ENCODE data around the gene ZMYM5.
"Not testable (repeated sequence)": the region's sequence is repeated elsewhere in the genome, so short reads cannot be mapped to it uniquely, and the experiment has no call there.

ZMYM5 gene

DNA sequence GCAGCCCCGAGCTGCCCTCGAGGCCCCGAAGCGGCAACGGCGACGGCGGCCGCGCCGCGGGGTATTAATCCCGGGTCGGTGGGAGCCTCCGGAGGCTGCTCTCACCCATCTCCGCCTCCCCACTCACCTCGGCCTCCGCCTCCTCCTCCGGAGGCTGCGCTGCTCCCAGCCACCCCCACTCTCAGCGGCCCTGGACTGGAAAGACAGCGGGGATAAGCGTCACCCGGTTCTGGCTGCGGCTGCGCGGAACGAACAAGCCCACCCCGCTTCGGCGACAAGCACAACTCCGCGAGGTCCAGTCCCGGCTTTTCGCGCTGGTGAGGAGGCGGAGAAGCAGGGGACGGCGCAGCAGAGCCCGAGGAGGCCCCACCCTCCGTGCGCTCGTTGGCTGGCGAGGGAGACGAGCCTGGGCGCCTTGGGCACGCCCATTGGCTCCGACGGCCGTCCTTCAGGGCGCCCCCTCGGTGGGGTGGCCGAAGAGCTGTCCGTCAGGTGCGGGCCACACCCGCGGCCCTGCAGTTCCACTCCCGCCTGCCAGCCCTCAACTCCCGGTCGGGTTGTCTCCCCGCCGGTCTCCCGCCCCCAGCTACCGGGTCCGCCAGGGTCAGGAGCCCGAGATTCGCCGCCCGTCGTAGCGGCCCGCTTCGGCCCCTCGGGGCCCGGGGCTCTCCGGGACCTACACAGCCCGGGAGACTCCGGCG, at the start of gene ZMYM5:
Gene ZMYM5 (minus strand): TSS at position 327 of the 701 bp plus-strand sequence. CDS start 11,469 bp downstream, outside the sequence.
- in situ Hi-C loops (cut with MboI; ENCODE audit: low sequenced_read_pairs) = no loop called here

DNA sequence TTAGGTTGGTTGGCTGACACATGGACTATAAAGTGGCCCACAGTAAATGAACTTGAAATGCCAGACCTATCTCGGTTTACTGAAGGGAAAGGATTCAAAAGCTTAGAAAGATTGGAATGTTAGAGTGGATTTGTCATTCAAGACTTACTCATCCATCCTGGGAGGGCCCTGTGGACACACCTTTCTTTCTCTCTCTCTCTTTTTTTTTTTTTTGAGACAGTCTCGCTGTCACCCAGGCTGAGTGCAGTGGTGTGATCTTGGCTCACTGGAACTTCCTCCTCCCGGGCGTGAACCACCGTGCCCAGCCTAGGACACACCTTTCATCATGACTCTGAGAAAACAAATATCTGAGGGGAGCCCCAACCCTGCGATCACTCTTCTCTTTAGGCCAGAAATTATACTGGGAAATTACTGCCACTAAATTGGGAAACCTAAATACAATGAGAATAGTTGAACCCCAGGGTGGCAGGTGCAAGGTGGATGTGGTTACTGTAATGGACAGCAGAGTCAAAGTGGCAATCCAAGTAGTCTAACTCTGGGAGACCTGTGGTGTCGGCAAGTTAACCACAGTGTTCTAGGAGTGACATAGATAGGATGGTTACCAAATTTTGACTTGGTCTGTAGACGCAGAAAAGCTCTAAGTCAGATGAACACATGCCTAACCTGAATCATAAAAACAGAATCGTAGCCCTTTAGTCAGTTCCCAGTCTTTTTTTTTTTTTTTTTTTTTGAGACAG, 47.1 kb upstream of the ZMYM5 start:
- in situ Hi-C loops (cut with MboI; ENCODE audit: low sequenced_read_pairs) = no loop called here

DNA sequence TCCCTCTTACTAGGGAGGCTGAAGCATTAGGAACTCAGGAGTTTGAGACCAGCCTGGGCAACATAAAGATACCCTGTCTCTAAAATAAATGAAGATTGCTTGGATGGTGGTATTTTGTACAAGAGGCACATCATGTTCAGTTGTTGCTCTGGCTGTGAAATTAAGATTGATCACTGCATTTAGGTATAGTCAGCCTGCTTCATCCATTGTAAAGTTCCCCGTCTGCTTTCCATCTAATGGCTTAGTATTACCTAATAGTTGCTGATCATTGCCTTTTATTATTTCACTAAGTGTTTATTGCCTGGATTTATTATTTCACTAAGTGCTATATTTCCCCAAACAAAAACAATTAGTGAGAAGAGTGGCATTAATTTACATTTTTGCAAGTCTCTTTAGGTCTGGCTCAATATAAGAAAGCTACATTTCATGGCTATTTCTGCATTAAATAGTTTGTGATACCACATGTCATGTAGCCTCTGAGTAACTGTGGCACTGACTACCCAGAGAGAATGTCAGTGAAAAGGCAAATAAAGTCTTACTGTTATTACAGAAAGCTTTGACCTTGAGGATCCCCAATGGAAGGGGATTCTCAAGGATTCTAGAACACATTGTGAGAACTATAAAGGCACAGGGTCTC, 45.0 kb upstream of the ZMYM5 start:
- in situ Hi-C loops (cut with MboI; ENCODE audit: low sequenced_read_pairs) = no loop called here

DNA sequence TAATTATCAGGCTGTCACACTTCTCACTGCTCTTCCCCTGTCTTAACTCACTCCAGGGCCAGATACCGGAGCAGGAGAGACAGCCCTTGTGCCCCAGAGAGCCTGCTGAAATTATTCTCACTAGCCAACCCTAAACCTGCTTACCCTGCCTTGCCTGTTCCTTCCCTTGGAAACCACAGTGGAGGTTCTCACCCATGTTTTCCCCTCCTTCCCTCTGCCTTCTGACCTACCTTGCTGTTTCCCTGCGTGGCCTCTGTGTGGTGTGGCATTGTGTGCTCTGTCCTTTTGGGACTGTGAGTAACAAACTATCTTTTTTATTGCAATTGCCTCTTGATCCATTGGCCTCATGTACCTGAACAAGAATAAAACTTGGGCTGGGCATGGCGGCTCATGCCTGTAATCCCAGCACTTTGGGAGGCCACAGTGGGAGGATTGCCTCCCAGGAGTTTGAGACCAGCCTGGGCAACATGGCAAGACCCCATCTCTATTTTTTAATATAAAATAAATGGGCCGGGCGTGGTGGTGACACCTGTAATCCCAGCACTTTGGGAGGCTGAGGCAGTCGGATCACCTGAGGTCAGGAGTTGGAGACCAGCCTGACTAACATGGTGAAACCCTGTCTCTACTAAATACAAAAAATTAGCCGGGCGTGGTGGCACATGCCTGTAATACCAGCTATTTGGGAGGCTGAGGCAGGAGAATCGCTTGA, 42.2 kb upstream of the ZMYM5 start:
- in situ Hi-C loops (cut with MboI; ENCODE audit: low sequenced_read_pairs) = not testable (repeated sequence)

DNA sequence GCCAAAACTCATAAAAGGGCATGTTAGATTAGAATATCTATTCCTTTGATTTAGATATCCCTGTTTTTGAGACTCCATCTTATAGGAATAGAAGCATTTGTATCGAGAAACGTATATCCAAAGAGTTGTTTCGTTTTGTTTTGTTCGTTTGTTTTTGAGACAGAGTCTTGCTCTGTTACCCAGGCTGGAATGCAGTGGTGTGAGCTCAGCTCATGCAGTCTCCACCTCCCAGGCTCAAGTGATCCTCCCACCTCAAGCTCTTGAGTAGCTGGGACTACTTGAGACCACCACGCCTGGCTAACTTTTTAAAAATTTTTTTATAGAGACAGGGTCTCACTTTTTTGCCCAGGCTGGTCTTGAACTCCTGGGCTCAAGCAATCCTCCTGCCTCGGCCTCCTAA, 26.6 kb upstream of the ZMYM5 start:
- in situ Hi-C loops (cut with MboI; ENCODE audit: low sequenced_read_pairs) = no loop called here

DNA sequence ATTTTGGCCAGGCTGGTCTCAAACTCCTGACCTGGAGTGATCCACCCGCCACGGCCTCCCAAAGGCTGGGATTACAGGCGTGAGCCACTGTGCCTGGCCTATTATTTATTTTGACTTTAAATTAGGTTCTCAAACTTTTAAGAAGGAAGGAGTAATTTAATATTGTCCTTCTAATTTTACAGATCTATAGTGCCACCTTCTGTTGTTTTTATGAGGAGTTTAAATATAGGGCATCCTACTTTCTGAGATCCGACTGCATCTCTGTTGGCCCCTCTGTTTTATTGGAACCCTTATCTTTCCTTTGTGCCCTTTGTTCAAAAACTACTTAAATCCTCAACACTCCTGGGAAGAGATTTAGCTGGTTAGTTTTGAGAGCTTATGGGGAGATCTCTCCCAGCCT, 25.4 kb upstream of the ZMYM5 start:
- in situ Hi-C loops (cut with MboI; ENCODE audit: low sequenced_read_pairs) = no loop called here

DNA sequence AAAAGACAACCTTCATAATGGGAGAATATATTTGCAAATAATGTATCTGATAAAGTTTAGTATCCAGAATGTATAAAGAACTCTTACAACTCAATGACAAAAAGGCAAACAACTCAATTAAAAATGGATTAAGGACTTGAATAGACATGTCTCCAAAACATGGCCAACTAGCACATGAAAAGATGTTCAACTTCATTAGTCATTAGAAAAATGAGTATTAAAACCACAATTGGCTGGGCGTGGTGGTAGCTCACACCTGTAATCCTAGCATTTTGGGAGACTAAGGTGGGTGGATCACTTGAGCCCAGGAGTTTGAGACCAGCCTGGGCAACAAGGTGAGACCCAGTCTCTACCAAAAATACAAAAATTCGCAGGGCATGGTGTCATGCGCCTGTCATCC, 18.8 kb upstream of the ZMYM5 start:
- in situ Hi-C loops (cut with MboI; ENCODE audit: low sequenced_read_pairs) = no loop called here

DNA sequence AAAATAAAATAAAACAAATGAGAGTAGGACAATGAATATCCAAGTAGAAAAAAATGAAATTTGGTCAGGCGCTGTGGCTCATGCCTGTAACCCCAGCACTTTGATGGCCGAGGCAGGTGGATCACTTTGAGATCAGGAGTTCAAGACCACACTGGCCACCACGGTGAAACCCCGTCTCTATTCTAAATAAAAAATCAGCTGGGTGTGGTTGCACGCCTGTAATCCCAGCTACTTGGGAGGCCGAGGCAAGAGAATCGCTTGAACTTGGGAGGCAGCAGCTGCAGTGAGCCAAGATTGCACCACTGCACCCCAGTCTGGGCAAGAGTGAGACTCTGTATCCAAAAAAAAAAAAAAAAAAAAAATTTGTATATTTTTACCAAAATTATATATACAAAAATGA, 18.2 kb upstream of the ZMYM5 start:
- in situ Hi-C loops (cut with MboI; ENCODE audit: low sequenced_read_pairs) = no loop called here

DNA sequence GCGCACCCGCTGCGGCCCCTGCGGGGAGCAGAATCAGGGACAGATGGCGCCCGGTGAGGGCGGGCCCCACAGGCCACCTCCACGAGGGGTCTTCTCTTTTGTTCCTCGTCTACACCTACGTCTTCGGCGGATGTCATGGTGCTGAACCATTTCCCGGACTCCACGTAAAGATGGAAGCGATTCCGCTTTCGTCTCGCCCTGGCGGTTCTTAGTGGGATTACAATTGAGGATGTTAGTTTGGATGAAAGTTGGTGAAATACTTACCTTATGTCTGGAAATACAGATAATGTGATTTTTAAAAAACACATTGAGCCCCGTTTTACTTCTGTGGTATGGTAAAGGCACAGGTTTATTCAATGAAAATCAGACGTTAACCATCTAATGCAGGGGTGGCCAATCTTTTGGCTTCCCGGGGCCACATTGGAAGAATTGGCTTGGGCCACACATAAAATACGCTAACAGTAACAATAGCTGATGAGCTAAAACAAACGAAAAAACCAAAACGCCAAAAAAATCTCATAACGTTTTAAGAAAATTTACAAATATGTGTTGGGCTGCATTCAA, 1.4 kb upstream of the ZMYM5 start:
- in situ Hi-C loops (cut with MboI; ENCODE audit: low sequenced_read_pairs) = no loop called here

DNA sequence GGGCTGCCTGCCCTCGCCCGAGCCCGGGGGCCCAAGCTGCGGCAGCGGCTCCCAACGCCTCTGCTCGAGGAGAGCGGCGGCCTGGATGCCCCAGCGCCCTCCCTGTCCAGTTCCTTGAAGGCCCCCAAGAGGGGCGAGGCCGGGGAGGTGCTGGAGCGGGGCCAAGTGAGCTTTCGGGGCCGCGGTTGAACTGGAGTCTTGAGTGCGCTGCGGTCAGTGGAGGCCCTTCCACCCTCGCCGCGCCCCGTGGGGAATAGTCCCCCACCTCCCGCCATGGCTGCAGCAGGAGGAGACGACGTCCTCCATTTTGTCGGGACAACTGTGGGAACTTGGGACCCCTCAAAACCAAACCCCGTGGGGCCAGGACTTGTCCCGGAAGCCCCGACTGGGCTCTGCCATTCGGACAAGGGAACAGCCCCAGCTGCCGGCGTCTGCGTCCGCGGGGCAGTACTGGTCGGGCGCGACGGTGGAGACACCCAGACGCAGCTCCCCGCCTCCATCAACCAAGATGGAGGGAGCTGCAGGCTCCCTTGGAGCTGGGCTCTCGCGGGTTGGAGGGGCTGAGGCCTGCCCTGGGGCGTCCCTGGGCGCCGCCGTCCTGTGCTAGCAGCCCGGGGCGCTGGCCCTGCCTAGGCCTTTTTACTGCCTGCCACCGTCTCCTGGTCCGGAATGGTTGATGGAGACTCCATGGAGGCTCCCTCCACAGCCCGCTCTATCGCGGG, 736 bp upstream of the ZMYM5 start:
- in situ Hi-C loops (cut with MboI; ENCODE audit: low sequenced_read_pairs) = no loop called here

DNA sequence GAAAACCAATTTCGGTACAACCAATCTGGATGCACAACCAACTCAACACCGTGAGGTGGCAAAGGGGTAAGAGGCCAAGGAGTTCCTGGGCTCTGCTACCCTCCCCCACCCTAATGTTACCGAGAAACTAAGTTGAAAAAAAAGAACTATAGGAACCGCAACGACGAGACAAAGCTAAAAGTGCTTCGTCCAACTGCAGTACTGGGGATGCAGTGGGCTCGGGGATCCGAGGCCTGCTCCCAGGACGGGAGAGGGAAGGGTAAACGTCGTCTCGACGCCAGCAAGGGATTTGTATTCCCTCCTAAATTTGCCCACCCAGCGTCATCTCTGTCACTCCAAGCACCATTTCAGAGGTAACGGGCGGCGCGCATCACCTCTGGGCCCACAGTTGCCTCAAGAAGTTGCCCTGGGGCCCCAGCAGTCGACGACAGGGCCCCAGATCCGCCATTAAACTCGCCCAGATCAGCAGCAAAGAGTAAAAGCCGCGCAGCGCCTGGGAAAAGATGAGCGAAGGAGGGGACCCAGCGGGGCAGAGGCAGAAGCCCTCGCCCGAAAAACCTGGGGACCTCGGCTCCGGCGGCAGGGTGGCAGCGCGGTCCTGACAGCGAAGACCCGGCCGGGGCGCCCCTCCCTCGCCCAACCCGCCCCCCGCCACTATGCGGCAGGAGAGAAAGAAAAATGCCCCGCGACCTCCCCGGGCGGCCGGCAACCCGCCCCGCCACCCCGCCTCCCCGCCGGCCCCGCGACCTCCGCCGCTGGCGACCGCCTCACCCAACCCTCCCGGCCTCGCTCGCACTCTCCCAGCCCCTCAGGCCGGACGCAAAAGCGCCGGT, 752 bp downstream of the ZMYM5 start:
- in situ Hi-C loops (cut with MboI; ENCODE audit: low sequenced_read_pairs) = no loop called here

DNA sequence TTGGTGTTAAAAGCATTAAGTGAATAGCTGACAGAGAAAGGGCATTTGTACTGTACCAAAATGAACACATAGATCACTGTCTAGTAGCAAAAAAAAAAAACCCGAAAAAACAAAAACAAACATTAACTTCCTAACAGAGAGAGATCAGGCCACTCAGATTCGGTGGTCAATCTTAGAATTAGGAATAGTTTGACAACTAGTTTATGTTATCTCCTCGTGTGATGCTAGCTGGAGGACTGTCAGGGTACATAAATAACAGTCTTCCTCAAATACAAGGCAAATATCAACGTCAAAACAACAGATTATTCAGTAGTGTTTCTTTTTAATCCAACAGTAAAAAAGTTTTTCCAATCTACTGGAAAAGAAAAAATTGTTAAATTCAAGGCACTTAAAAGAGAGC, 1.7 kb downstream of the ZMYM5 start:
- in situ Hi-C loops (cut with MboI; ENCODE audit: low sequenced_read_pairs) = no loop called here

DNA sequence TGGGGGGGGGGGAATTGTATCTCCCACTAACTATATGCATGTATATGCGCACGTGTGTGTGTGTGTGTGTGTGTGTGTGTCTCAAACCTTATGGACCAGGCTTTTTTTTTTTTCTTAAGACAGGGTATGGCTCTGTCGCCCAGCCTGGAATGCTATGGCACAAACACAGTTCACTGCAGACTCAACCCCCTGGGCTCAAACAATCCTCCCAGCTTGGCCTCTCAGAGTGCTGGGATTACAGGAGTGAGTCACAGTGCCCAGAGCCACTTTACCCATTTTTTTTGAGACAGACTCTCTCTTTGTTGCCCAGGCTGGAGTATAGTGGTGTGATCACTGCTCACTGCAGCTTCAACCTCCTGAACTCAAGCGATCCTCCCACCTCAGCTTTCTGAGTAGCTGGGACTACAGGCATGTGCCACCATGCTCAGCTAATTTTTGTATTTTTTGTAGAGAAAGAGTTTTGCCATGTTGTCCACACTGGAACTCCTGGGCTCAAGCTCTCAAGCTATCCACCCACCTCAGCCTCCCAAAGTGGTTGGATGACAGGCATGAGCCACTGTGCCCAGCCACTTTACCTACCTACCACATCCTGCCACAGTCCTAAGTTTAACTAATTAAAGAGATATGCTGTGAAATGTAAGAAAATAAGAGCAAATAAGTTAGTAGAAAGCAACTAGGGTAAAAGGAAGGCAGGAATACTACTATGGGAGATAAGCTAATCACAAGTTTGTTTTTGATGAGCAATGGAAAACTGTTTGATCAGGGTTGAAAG, 2.4 kb downstream of the ZMYM5 start:
- in situ Hi-C loops (cut with MboI; ENCODE audit: low sequenced_read_pairs) = no loop called here

DNA sequence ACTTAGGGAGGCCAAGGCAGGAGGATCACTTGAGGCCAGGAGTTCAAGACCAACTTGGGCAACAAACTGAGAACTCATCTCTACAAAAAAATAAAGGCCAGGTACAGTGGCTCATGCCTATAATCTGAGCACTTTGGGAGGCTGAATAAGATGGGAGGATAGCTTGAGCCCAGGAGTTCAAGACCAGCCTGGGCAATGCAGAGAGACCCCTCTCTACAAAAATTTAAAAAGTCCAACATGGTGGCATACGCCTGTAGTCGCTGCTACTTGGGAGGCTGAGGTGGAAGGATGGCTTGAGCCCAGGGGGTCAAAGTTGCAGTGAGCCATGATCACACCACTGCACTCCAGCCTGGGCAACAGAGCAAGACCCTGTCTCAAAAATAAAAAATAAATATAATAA, 5.8 kb downstream of the ZMYM5 start:
- in situ Hi-C loops (cut with MboI; ENCODE audit: low sequenced_read_pairs) = not testable (repeated sequence)

DNA sequence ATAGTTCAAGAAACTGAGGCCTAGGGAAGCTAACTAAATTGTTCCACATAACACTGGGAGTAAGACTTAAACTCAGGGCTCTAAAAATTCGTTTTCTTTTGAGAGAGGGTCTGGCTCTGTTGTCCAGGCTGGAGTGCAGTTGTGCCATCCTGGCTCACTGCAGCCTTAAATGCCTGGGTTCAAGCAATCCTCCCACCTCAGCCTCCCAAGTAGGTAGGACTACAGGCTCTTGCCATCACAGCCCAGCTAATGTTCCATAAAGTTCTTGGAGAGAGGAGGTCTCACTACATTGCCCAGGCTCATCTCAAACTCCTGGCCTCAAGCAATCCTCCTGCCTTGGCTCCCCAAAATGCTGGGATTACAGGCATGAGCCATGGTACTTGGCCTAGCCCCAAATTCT, 10.7 kb downstream of the ZMYM5 start:
- in situ Hi-C loops (cut with MboI; ENCODE audit: low sequenced_read_pairs) = no loop called here

DNA sequence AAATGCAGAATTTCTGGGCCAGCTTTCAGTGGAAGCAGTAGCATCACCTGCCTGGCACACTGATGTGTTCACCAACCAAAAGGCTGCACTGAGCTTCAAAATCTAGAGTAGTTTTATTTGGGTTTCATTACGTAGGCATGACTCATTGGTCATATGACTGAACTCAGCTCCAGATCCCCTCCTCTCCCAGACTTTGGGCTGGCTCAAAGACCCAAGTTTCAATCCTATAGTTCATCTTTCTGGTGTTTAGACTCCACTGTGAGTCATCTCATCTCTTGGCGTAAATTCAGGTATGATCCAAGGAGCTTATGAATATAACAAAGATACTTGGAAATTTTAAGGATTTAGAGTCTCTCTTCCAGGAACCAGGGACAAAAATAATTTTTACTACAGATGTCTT, 17.7 kb downstream of the ZMYM5 start:
- in situ Hi-C loops (cut with MboI; ENCODE audit: low sequenced_read_pairs) = no loop called here

DNA sequence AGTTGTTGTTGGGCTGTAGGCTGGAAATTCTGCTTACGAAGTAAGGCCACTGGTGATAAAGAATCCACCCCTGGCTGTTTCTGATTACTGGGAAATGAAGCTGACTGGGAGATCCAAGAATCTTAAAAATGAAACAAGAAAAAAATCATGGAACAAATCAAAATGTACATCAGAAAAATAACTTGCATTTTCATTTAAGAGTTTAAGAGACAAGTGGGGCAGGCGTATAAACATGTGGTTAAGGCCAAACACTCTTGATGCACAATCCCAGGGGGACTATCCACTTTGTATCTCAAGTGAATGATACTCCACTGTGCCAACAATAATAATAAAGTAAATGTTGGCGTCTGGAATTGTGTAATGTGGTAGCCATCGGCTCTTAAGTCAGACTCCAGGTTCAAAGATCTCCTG, 24.6 kb downstream of the ZMYM5 start:
- in situ Hi-C loops (cut with MboI; ENCODE audit: low sequenced_read_pairs) = no loop called here

DNA sequence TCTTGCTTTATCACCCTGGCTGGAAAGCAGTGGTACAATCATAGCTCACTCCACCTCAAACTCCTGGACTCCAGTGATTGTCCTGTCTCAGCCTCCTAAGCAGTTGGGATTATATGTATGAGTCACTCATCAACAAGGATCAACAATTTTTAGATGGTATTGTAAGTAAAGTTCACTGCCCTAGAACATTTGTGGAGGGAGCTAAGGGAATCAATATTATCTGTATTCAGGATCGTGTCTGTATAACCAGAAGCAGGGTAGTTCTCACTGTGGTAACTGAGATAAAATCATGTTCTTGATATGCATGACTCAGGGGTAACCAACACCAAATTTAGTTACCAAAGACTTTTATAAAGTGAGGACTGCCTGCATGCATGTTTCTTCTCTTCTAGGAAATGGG, 27.0 kb downstream of the ZMYM5 start:
- in situ Hi-C loops (cut with MboI; ENCODE audit: low sequenced_read_pairs) = no loop called here

DNA sequence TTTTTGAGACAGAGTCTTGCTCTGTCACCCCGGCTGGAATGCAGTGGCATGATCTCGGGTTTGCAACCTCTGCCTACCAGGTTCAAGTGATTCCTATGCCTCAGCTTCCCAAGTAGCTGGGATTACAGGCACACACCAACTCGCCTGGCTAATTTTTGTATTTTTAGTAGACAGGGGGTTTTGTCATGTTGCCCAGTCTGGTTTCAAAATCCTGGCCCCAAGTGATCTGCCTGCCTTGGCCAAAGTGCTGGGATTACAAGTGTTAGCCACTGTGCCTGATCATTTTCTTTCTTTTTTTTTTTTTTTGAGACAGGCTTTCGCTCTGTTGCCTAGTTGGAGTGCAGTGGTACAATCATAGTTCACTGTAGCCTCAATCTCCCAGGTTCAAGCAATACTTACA, 28.7 kb downstream of the ZMYM5 start:
- in situ Hi-C loops (cut with MboI; ENCODE audit: low sequenced_read_pairs) = no loop called here

Data from HL-60/S4 treated with phorbol 12-myristate 13-acetate at 8.2 ng/mL for 4 days and 3 days (cell line).